Muscle of leg (tissue), 11 donors: ENCODE measurements around the gene CISTR. TPM values are rescaled to one million over a fixed set of nuclear protein-coding genes. Genes with fewer than 3 reads are reported as not detected.
"Not testable (repeated sequence)": the region's sequence is repeated elsewhere in the genome, so short reads cannot be mapped to it uniquely, and the experiment has no call there.

Source experiments
- DNase-seq: peaks from one replicate; pipeline ENCODE4 v3.0.0; 2013
- H3K27ac ChIP-seq: one replicate; pipeline ENCODE4 v1.5.1; 2013; ENCODE audit warnings: mild to moderate bottlenecking, low read length, control low read depth
- H3K27me3 ChIP-seq: one replicate; pipeline ENCODE4 v1.6.1; 2013; ENCODE audit warnings: low read length; ENCODE audit not compliant: control insufficient read depth, insufficient read depth
- H3K36me3 ChIP-seq: one replicate; pipeline ENCODE4 v1.6.1; 2013; ENCODE audit warnings: low read length; ENCODE audit not compliant: control insufficient read depth, insufficient read depth
- H3K4me1 ChIP-seq: one replicate; pipeline ENCODE4 v1.6.1; 2013; ENCODE audit warnings: low read length; ENCODE audit not compliant: control insufficient read depth, insufficient read depth
- H3K4me3 ChIP-seq: one replicate; pipeline ENCODE4 v1.5.1; 2013; ENCODE audit warnings: low read length, control low read depth
- H3K9me3 ChIP-seq: replicated peaks from 2 replicates; pipeline ENCODE4 v1.6.1; 2013; ENCODE audit warnings: low read depth, low read length; ENCODE audit not compliant: control insufficient read depth
- WGBS: methylation state at CpG from one replicate; pipeline ENCODE4 v1.1.5; 2013; ENCODE audit warnings: missing lambda C conversion rate; ENCODE audit not compliant: insufficient coverage; 5-methylcytosine and 5-hydroxymethylcytosine counted together
- polyA plus RNA-seq, 8 donors: library from polyadenylated mRNA; unstranded; fragments of 120-200 nt; gene quantifications; one replicate each; pipeline versions ENCODE4 v1.2.1 to v1.2.3, GENCODE V29; 2013; ENCODE audit warnings: inconsistent platforms in 1 of 8, low replicate concordance in 1 of 8; ENCODE audit not compliant: insufficient read length in 8 of 8, insufficient read depth in 1 of 8
- total RNA-seq: library from RNA; stranded (reverse); fragments of 120-200 nt; gene quantifications from one replicate; pipeline ENCODE4 v1.2.4, GENCODE V29; 2013

CISTR gene
- total and polyA plus RNA-seq, 9 donors, result not detected

- no peak for DNase-seq
- no peak overlapping the region for H3K4me3 ChIP-seq
- no peaks in the 10 kb centered on the region for H3K9me3 ChIP-seq
- H3K27ac ChIP-seq, result no peak overlapping the region
- no peaks in the 10 kb centered on the region for H3K27me3 ChIP-seq
- peaks cover 44% of the 10 kb centered on the region for H3K36me3 ChIP-seq
- peaks cover 19% of the 10 kb centered on the region for H3K4me1 ChIP-seq
- 40% methylated on average over 3 of the region's 4 CpGs for WGBS
Measured at GRCh38 chr12:53725824-53726223, 26.0 kb downstream of the CISTR start.

GRCh38 chr12:53722450-53723041, 29.2 kb downstream of the CISTR start:
- no peak for DNase-seq
- Histone ChIP-seq H3K9me3 (no peaks in the 10 kb centered on the region), H3K36me3 (peaks cover 53% of the 10 kb centered on the region), H3K27ac (no peak overlapping the region), H3K4me3 (no peak overlapping the region), H3K27me3 (no peaks in the 10 kb centered on the region), H3K4me1 (peaks cover 16% of the 10 kb centered on the region)
- WGBS, result no CpG with 5 or more reads among the region's 3 CpGs

DNA sequence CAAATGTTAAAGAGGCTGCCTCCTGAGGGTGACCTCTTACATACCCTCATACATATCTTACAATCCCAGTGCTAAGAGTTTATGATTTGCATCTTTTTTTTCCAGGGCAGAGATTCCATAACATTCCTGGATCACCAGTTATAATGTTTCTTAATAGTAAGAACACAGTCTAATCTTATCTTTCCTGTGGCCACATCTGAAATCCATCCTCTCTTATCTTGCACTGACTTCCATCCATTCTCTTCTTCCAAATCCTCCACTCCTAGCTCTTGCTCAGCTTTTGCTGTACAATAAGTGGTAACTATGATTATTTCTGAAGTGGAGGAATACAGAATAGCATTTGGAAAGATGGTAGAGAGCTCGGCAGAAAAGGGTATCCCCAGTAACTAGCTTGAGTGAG, 30.8 kb downstream of the CISTR start:
- 88% methylated on average over 1 of the region's 1 CpG for WGBS
- Histone ChIP-seq H3K36me3 (peaks cover 66% of the 10 kb centered on the region), H3K4me3 (no peak overlapping the region), H3K27ac (no peak overlapping the region), H3K9me3 (no peaks in the 10 kb centered on the region), H3K4me1 (peaks cover 5% of the 10 kb centered on the region), H3K27me3 (no peaks in the 10 kb centered on the region)
- no peak for DNase-seq

- H3K4me3 ChIP-seq, result no peak overlapping the region
- no peak for DNase-seq
- no peaks in the 10 kb centered on the region for H3K4me1 ChIP-seq
- no peaks in the 10 kb centered on the region for H3K9me3 ChIP-seq
- no CpG with 5 or more reads among the region's 2 CpGs for WGBS
- H3K27me3 ChIP-seq, result no peaks in the 10 kb centered on the region
- H3K27ac ChIP-seq, result no peak overlapping the region
- H3K36me3 ChIP-seq, result peaks cover 69% of the 10 kb centered on the region
Measured at GRCh38 chr12:53719649-53720048, 32.1 kb downstream of the CISTR start.

DNA sequence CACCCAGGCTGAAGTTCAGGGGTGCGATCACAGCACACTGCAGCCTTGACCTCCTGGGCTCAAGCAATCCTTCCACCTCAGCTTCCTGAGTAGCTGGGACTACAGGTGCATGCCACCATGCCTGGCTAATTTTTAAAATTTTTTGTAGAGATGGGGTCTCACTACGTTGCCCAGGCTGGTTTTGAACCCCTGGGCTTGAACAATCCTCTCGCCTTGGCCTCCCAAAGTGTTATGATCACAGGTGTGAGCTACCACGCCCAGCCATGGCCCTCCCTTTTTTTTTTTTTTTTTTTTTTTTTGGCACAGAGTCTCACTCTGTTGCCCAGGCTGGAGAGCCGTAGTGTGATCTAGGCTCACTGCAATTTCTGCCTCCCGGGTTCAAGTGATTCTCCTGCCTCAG, 33.2 kb downstream of the CISTR start:
- 100% methylated on average over 4 of the region's 6 CpGs for WGBS
- H3K4me1 ChIP-seq, DNase-seq, H3K9me3 ChIP-seq, H3K27ac ChIP-seq, H3K4me3 ChIP-seq, H3K27me3 ChIP-seq: not testable (repeated sequence)
- H3K36me3 ChIP-seq, result peaks cover 69% of the 10 kb centered on the region

- Histone ChIP-seq H3K4me1 (no peaks in the 10 kb centered on the region), H3K27ac (no peak overlapping the region), H3K9me3 (no peaks in the 10 kb centered on the region), H3K4me3 (no peak overlapping the region), H3K36me3 (peaks cover 72% of the 10 kb centered on the region), H3K27me3 (no peaks in the 10 kb centered on the region)
- WGBS, result 81% methylated on average over 5 of the region's 5 CpGs
- no peak for DNase-seq
Measured at GRCh38 chr12:53717319-53717718, 34.5 kb downstream of the CISTR start.

DNA sequence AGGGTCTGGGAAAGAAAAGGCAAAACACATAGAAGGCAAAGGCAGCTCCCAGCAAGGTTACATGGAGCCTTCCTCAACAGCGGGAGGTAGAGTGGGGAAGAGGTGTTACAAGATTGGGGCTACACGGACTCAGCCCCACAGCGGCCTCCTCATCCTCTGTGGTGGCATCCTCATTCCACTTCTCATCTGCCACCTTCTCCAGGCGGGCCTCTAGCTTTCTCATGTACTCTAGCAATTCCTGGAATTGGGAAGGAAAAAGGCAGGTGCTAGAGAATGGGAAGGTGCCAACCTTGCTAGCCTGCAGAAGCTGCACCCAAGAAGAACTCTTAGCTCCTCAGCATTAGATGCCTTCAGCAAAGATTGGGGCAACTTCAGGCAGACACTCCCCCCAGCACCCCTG, 37.8 kb downstream of the CISTR start:
- Histone ChIP-seq H3K27ac (no peak overlapping the region), H3K27me3 (no peaks in the 10 kb centered on the region), H3K4me3 (no peak overlapping the region), H3K9me3 (no peaks in the 10 kb centered on the region), H3K36me3 (peaks cover 60% of the 10 kb centered on the region), H3K4me1 (no peaks in the 10 kb centered on the region)
- no peak for DNase-seq
- no CpG with 5 or more reads among the region's 4 CpGs for WGBS

DNA sequence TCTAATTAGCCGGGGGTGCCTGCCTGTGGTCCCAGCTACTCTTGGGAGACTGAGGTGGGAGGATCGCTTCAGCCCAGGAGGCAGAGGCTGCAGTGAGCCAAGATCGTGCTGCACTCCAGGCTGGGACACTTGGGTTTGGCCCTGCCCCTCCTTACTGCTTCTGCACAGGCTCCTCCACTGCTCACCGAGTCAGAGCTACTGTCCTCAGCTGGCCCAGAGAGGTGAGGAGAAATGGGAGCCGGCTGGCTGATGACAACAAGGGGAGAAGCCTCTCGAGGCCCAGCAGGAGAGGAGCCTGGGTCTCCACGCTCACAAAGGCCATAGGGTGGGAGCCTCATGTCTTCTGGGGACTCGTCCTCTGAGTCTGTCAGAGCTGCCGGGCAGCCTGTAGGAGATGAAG, 38.3 kb downstream of the CISTR start:
- no peak for DNase-seq
- no peak overlapping the region for H3K27ac ChIP-seq
- no peaks in the 10 kb centered on the region for H3K9me3 ChIP-seq
- no peak overlapping the region for H3K4me3 ChIP-seq
- 82% methylated on average over 7 of the region's 9 CpGs for WGBS
- H3K27me3 ChIP-seq, result no peaks in the 10 kb centered on the region
- H3K36me3 ChIP-seq, result peaks cover 58% of the 10 kb centered on the region
- no peaks in the 10 kb centered on the region for H3K4me1 ChIP-seq

DNA sequence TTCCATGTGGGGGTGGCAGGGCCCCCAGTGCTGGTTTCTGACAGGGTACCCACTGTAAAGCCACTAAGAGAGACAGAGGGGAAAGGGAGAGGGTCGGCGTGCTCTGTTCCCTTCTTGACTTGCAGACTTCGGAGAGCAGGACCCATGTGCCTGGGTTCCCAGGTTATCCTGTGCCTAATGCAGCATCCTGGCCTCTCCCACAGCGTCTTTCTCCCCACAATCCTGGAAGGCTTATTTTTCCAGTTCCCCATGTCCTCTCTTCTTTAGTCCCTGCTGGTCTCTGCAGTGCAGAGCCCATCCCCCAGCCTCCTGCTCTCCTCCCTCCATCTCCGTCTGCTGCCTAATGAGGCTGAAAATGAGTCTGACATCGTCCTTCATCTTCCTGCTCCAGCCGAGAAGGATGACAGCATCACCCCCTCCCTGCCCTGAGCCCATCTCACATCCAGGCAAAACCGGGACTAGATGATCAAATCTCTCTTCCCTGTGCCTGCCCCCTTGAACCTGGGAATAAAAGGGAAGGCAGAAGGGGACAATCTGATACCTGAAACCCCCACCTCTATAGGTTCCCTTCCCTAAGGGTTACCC, 39.6 kb downstream of the CISTR start:
- no peaks in the 10 kb centered on the region for H3K9me3 ChIP-seq
- 51% methylated on average over 5 of the region's 8 CpGs for whole genome bisulfite sequencing
- no peak for DNase-seq
- H3K27ac ChIP-seq, result no peak overlapping the region
- H3K27me3 ChIP-seq, result peaks cover 6% of the 10 kb centered on the region
- no peaks in the 10 kb centered on the region for H3K4me1 ChIP-seq
- H3K4me3 ChIP-seq, result no peak overlapping the region
- peaks cover 56% of the 10 kb centered on the region for H3K36me3 ChIP-seq

- Histone ChIP-seq H3K36me3 (peaks cover 38% of the 10 kb centered on the region), H3K27me3 (peaks cover 12% of the 10 kb centered on the region), H3K27ac (no peak overlapping the region), H3K4me3 (no peak overlapping the region), H3K4me1 (no peaks in the 10 kb centered on the region), H3K9me3 (no peaks in the 10 kb centered on the region)
- WGBS, result 42% methylated on average over 5 of the region's 6 CpGs
- no peak for DNase-seq
Measured at GRCh38 chr12:53710091-53710490, 41.7 kb downstream of the CISTR start.

DNA sequence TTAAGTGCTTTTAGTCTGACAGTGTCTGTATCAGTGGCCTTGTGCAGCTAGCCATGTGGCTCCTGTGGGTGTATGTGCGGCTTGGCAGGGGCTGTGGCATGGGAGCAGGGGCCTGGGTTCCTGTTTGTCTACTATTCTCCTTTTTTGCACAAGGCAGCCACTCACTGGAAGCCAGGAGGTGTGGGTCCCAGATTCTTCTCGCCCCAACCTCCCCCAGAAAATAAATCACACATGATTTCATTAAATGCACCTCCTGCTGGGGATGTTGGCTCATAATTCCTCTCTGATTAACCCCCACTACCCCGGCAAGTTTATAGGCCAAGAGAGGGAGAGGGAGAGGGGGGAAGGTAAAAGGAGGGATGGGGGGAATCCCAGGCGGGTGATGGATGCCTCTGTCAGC, 42.1 kb downstream of the CISTR start:
- DNase-seq, result no peak
- no CpG with 5 or more reads among the region's 4 CpGs for WGBS
- Histone ChIP-seq H3K27ac (no peak overlapping the region), H3K27me3 (peaks cover 13% of the 10 kb centered on the region), H3K4me1 (no peaks in the 10 kb centered on the region), H3K9me3 (no peaks in the 10 kb centered on the region), H3K4me3 (no peak overlapping the region), H3K36me3 (peaks cover 33% of the 10 kb centered on the region)
